Endothelial cell of umbilical vein (primary cell): ENCODE results near the gene TSPOAP1. TPM values are rescaled to one million over a fixed set of nuclear protein-coding genes. Genes with fewer than 3 reads are reported as not detected.

Experiments used
- BruUV-seq: library from RNA; stranded (reverse); fragments of 400-500 nt; replicated peaks from 2 replicates; lab custom pipeline; 2021; lab: Mats Ljungman, UMichigan
- CTCF ChIA-PET: fragments of 300-600, 350-600 bp; sonication (Branson Sonifier 250); formaldehyde crosslinking; loops from one replicate; lab custom pipeline; 2021; ENCODE audit warnings: antibody characterized with exemption, inconsistent platforms; lab: Charles Lee
- POLR2A ChIA-PET: fragments of 300-600, 350-600 bp; sonication (Branson Sonifier 250); formaldehyde crosslinking; loops from one replicate; lab custom pipeline; 2021; ENCODE audit warnings: antibody characterized with exemption, inconsistent platforms; lab: Charles Lee
- DNase-seq: peaks from one replicate; pipeline ENCODE4 v3.0.0-alpha.2; 2011; ENCODE audit warnings: low read depth, low spot score
- FAIRE-seq: peaks from 2 replicates; lab custom pipeline; 2011; peaks lifted over from hg19 to GRCh38; lab: Jason Lieb, UNC
- H2AFZ ChIP-seq: 2 replicates; pipeline ENCODE4 v1.6.0; 2012; ENCODE audit warnings: low read depth, low read length, control low read depth, inconsistent platforms
- H3K27ac ChIP-seq: 2 replicates; pipeline ENCODE4 v1.5.1; 2011; ENCODE audit warnings: low read depth, mild to moderate bottlenecking, control low read depth, low read length, moderate library complexity; ENCODE audit not compliant: insufficient read depth
- H3K27me3 ChIP-seq, 2 experiments: 2 replicates each; pipeline versions ENCODE4 v1.6.0 to v1.6.1; 2011; ENCODE audit warnings: low read length in 2 of 2, mixed read lengths in 1 of 2; ENCODE audit not compliant: control insufficient read depth in 2 of 2, insufficient read depth in 2 of 2
- H3K36me3 ChIP-seq, 2 experiments: 2 replicates in 1 of 2; 3 replicates in 1 of 2; pipeline ENCODE4 v1.5.1; 2011; ENCODE audit warnings: low read length in 2 of 2, mild to moderate bottlenecking in 1 of 2, moderate library complexity in 1 of 2; ENCODE audit not compliant: control insufficient read depth in 2 of 2, insufficient read depth in 2 of 2; ENCODE audit errors: extremely low read depth in 1 of 2
- H3K4me1 ChIP-seq: 3 replicates; pipeline ENCODE4 v1.5.1; 2011; ENCODE audit warnings: mild to moderate bottlenecking, low read length; ENCODE audit not compliant: control insufficient read depth, insufficient read depth; ENCODE audit errors: extremely low read depth
- H3K4me2 ChIP-seq: 2 replicates; pipeline ENCODE4 v1.6.1; 2011; ENCODE audit warnings: low read length, control low read depth, mixed read lengths; ENCODE audit not compliant: insufficient read depth
- H3K4me3 ChIP-seq, 3 experiments: fragments of 200-600 bp in 1 of 3; sonication (generic), shearing (Covaris generic) in 1 of 3; replicated peaks in 1 of 3; 2 replicates each; pipeline ENCODE4 v1.5.1; 2011 to 2016; ENCODE audit warnings: control low read depth in 3 of 3, low read length in 3 of 3, mild to moderate bottlenecking in 2 of 3, inconsistent platforms in 1 of 3, low read depth in 1 of 3, moderate library complexity in 1 of 3; ENCODE audit not compliant: insufficient read depth in 1 of 3
- H3K79me2 ChIP-seq: 2 replicates; pipeline ENCODE4 v1.6.0; 2012; ENCODE audit warnings: low read length, inconsistent platforms; ENCODE audit not compliant: control insufficient read depth, insufficient read depth
- H3K9ac ChIP-seq: replicated peaks from 2 replicates; pipeline ENCODE3; 2011; ENCODE audit warnings: low read length, control low read depth; ENCODE audit not compliant: insufficient read depth; ENCODE audit errors: extremely low read depth
- H3K9me1 ChIP-seq: replicated peaks from 3 replicates; pipeline ENCODE4 v1.6.0; 2011; ENCODE audit warnings: mild to moderate bottlenecking, low read length; ENCODE audit not compliant: control insufficient read depth, insufficient read depth; ENCODE audit errors: extremely low read depth
- H3K9me3 ChIP-seq: replicated peaks from 2 replicates; pipeline ENCODE4 v1.5.1; 2012; ENCODE audit warnings: low read length, inconsistent platforms; ENCODE audit not compliant: control insufficient read depth, insufficient read depth
- H4K20me1 ChIP-seq: replicated peaks from 2 replicates; pipeline ENCODE3; 2011; ENCODE audit warnings: mild to moderate bottlenecking, low read length; ENCODE audit not compliant: control insufficient read depth, insufficient read depth; ENCODE audit errors: extremely low read depth
- EZH2 ChIP-seq: IDR thresholded peaks from 2 replicates; pipeline ENCODE4 v1.6.1; 2012; ENCODE audit warnings: borderline replicate concordance, low read depth, mild to moderate bottlenecking, moderate library complexity, low read length, inconsistent platforms; ENCODE audit not compliant: severe bottlenecking
- FOS ChIP-seq: IDR thresholded peaks from 2 replicates; pipeline ENCODE4 v1.6.1; 2011; ENCODE audit warnings: mild to moderate bottlenecking, low read length, moderate library complexity, borderline replicate concordance; ENCODE audit not compliant: insufficient read depth
- GATA2 ChIP-seq: IDR thresholded peaks from 2 replicates; pipeline ENCODE4 v1.7.0; 2011; ENCODE audit warnings: low read depth, mild to moderate bottlenecking, moderate library complexity, mixed read lengths, low read length; ENCODE audit not compliant: insufficient read length, insufficient read depth
- JUN ChIP-seq: IDR thresholded peaks from 2 replicates; pipeline ENCODE4 v1.6.1; 2011; ENCODE audit warnings: borderline replicate concordance, low read depth; ENCODE audit not compliant: insufficient read length, insufficient read depth
- MAX ChIP-seq: IDR thresholded peaks from 2 replicates; pipeline ENCODE4 v1.6.1; 2011; ENCODE audit not compliant: insufficient read depth, insufficient read length
- MYC ChIP-seq: IDR thresholded peaks from one replicate; pipeline ENCODE4 v1.6.1; 2011; ENCODE audit warnings: mild to moderate bottlenecking, low read depth, low read length
- POLR2A ChIP-seq: IDR thresholded peaks from 2 replicates; pipeline ENCODE4 v1.6.1; 2012; ENCODE audit warnings: low read depth, mild to moderate bottlenecking, control low read depth, low read length
- POLR2AphosphoS5 ChIP-seq: IDR thresholded peaks from 2 replicates; pipeline ENCODE4 v1.6.1; 2012; ENCODE audit warnings: low read depth, mild to moderate bottlenecking, control low read depth, low read length, moderate library complexity; ENCODE audit not compliant: insufficient read depth
- dilution Hi-C: fragments of 300-500 bp; cut with MboI; formaldehyde crosslinking; loops from one replicate; pipeline ENCODE4 v1.15.0; 2019; ENCODE audit warnings: low sequenced_read_pairs; ENCODE audit not compliant: extremely low pct_ligation_motif_present
- intact Hi-C: fragments of 100-400 bp; cut with micrococcal nuclease; formaldehyde crosslinking; loops from one replicate; pipeline ENCODE4 v1.10.0; 2022
- polyA plus RNA-seq, 4 experiments: library from polyadenylated mRNA; depleted of rRNA in 3 of 4; stranded (reverse) in 3 of 4; unstranded in 1 of 4; fragments of >200 nt; gene quantifications; 2 replicates each; pipeline versions ENCODE4 v1.2.1 to v1.2.3, GENCODE V29; 2011 to 2012; ENCODE audit warnings: missing spikeins in 1 of 4
- total RNA-seq: library from RNA; stranded (reverse); gene quantifications from 2 replicates; pipeline ENCODE4 v1.2.3, GENCODE V29; 2021
- TF ChIP-seq, protein P1 (sequence below), 2 donors: IDR thresholded peaks; 1 replicate in 1 of 2; 2 replicates in 1 of 2; pipeline ENCODE4 v1.5.1; 2011; ENCODE audit warnings: low read length in 2 of 2, mild to moderate bottlenecking in 2 of 2, moderate library complexity in 2 of 2, control low read depth in 1 of 2, inconsistent platforms in 1 of 2, low read depth in 1 of 2; ENCODE audit not compliant: insufficient read depth in 1 of 2; ENCODE audit errors: extremely low read depth in 1 of 2

TSPOAP1 gene
- total and polyA plus RNA-seq, 2 donors (not counting 3 experiments of a cell fraction or from before 2014, with no cell fraction given) = not detected

- DNase-seq = no peak
- H3K9me3 ChIP-seq = no peaks in the 10 kb centered on the region
- intact Hi-C loops = no loop called here
- no peaks in the 10 kb centered on the region for H3K9me1 ChIP-seq
- H3K79me2 ChIP-seq = no peaks in the 10 kb centered on the region
- ChIA-PET POLR2A (no interaction called here), CTCF (interaction anchor here (0.7 kb wide), 1 partner anchor 173 kb away, joined by 3 read pairs; no protein-coding TSS in a partner anchor)
- H3K4me2 ChIP-seq = no peak overlapping the region
- no peak overlapping the region for H3K9ac ChIP-seq
- TF ChIP-seq POLR2A = no peak
- dilution Hi-C loops = no loop called here
- H3K27ac ChIP-seq = no peak overlapping the region
- no peaks in the 10 kb centered on the region for H3K4me1 ChIP-seq
- no peak for FAIRE-seq
- H4K20me1 ChIP-seq = no peaks in the 10 kb centered on the region
- BruUV-seq = no TSS peak
- no peaks in the 10 kb centered on the region for H3K27me3 ChIP-seq
- no peak overlapping the region for H3K4me3 ChIP-seq
- no peak overlapping the region for H2AFZ ChIP-seq
- H3K36me3 ChIP-seq = no peaks in the 10 kb centered on the region
These were observed 15.8 kb downstream of the TSPOAP1 start for GRCh38 chr17:58312829-58313228.

GRCh38 chr17:58312021-58312630 is 16.5 kb downstream of the TSPOAP1 start:
- FAIRE-seq (no peak), DNase-seq (no peak)
- Histone ChIP-seq H3K36me3 (no peaks in the 10 kb centered on the region), H3K27ac (no peak overlapping the region), H3K9me1 (no peaks in the 10 kb centered on the region), H2AFZ (no peak overlapping the region), H3K27me3 (no peaks in the 10 kb centered on the region), H3K79me2 (no peaks in the 10 kb centered on the region), H3K4me2 (no peak overlapping the region), H3K9me3 (no peaks in the 10 kb centered on the region), H4K20me1 (no peaks in the 10 kb centered on the region), H3K4me3 (no peak overlapping the region), H3K4me1 (no peaks in the 10 kb centered on the region), H3K9ac (no peak overlapping the region)
- ChIA-PET POLR2A (no interaction called here), CTCF (interaction anchor here (0.7 kb wide), 1 partner anchor 8 kb away, joined by 3 read pairs; no protein-coding TSS in a partner anchor)
- BruUV-seq = no TSS peak
- intact Hi-C loops (no loop called here), dilution Hi-C loops (no loop called here)
- TF ChIP-seq EZH2 = no peak
- no peak for TF ChIP-seq JUN
- TF ChIP-seq MYC = no peak
- TF ChIP-seq, protein P1, sequence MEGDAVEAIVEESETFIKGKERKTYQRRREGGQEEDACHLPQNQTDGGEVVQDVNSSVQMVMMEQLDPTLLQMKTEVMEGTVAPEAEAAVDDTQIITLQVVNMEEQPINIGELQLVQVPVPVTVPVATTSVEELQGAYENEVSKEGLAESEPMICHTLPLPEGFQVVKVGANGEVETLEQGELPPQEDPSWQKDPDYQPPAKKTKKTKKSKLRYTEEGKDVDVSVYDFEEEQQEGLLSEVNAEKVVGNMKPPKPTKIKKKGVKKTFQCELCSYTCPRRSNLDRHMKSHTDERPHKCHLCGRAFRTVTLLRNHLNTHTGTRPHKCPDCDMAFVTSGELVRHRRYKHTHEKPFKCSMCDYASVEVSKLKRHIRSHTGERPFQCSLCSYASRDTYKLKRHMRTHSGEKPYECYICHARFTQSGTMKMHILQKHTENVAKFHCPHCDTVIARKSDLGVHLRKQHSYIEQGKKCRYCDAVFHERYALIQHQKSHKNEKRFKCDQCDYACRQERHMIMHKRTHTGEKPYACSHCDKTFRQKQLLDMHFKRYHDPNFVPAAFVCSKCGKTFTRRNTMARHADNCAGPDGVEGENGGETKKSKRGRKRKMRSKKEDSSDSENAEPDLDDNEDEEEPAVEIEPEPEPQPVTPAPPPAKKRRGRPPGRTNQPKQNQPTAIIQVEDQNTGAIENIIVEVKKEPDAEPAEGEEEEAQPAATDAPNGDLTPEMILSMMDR (IDR thresholded peaks at IDR 0.05; ENCODE audit: extremely low read depth in 1 of 2, insufficient read depth in 1 of 2, low read depth in 1 of 2, low read length in 2 of 2) = no peak
- TF ChIP-seq POLR2A = no peak
- TF ChIP-seq FOS = no peak
- no peak for TF ChIP-seq POLR2AphosphoS5
- TF ChIP-seq GATA2 = no peak
- TF ChIP-seq MAX = no peak
